ENCODE results near the gene PSMA7. TPM values are rescaled to one million over a fixed set of nuclear protein-coding genes. Genes with fewer than 3 reads are reported as not detected.

PSMA7 gene
- total RNA-seq, 4 donors from 2014 or later: 261 to 349 (median 304) TPM

DNA sequence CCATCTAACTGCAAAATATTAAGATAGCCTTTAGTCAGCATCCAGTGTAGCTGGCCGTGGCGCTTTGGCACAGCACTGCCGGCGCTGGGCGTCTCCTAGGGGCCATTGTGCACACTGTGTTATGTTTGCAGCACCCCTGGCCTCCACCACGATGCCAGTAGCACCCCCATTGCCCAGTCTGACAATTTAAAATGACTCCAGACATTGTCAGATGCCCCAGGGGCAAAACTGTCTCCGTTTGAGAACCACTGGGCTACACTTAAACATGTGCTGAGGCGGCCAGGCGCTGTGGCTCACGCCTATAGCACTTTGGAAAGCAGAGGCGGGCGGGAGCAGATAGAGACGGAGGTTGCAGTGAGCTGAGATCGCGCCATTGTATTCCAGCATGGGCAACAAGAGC is 33.7 kb upstream of the PSMA7 start:
- no peaks in the 10 kb centered on the region for H3K27me3 ChIP-seq
- H3K27ac ChIP-seq (replicated peaks in 1 of 4): no peak overlapping the region
- DNase-seq (ENCODE audit: extremely low spot score): no peak
- peaks cover 1 to 3% (median 2%) of the 10 kb centered on the region in 4 donors for H3K4me1 ChIP-seq
- H3K9me3 ChIP-seq: no peaks in the 10 kb centered on the region
- intact Hi-C loops (cut with DNase I): no loop called here
- TF ChIP-seq POLR2A (IDR thresholded peaks at IDR 0.05; ENCODE audit: low read depth) (no peak), POLR2AphosphoS5 (IDR thresholded peaks at IDR 0.05) (no peak), EP300 (IDR thresholded peaks at IDR 0.05) (no peak)
- TF ChIP-seq, protein P1, sequence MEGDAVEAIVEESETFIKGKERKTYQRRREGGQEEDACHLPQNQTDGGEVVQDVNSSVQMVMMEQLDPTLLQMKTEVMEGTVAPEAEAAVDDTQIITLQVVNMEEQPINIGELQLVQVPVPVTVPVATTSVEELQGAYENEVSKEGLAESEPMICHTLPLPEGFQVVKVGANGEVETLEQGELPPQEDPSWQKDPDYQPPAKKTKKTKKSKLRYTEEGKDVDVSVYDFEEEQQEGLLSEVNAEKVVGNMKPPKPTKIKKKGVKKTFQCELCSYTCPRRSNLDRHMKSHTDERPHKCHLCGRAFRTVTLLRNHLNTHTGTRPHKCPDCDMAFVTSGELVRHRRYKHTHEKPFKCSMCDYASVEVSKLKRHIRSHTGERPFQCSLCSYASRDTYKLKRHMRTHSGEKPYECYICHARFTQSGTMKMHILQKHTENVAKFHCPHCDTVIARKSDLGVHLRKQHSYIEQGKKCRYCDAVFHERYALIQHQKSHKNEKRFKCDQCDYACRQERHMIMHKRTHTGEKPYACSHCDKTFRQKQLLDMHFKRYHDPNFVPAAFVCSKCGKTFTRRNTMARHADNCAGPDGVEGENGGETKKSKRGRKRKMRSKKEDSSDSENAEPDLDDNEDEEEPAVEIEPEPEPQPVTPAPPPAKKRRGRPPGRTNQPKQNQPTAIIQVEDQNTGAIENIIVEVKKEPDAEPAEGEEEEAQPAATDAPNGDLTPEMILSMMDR (IDR thresholded peaks at IDR 0.05): no peak
- 89% methylated on average over 15 of the region's 15 CpGs for WGBS
- no peak overlapping the region for H3K4me3 ChIP-seq
- peaks cover 3 to 72% (median 57%) of the 10 kb centered on the region in 4 donors for H3K36me3 ChIP-seq

DNA sequence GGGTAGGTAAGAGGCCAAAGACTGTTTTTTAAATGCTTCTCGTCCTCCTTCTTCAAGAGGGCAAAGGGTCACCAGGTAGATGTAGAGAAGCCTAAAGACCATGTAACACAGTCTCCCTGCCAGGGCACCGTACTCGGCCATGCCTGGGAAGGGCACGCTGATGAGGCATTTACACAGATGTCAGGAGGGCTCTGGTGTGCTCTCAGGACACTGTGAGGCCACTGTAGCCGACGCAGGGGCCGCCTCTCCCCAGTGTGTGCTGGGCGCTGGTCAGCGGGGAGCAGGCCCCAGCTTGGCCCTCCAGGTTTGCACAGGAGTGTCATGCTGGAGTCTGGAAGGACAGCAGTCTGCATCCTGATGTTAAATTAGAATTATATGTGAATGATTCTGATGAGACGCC is 32.5 kb upstream of the PSMA7 start:
- peaks cover 3 to 72% (median 57%) of the 10 kb centered on the region in 4 donors for H3K36me3 ChIP-seq
- peaks cover 0 to 2% (median 0%) of the 10 kb centered on the region in 4 donors for H3K4me1 ChIP-seq
- no peak for DNase-seq (ENCODE audit: extremely low spot score)
- no peaks in the 10 kb centered on the region for H3K27me3 ChIP-seq
- WGBS: 94% methylated on average over 10 of the region's 10 CpGs
- TF ChIP-seq POLR2AphosphoS5 (IDR thresholded peaks at IDR 0.05): no peak
- TF ChIP-seq, protein P1 (IDR thresholded peaks at IDR 0.05): no peak
- TF ChIP-seq EP300 (IDR thresholded peaks at IDR 0.05): no peak
- intact Hi-C loops (cut with DNase I): no loop called here
- H3K9me3 ChIP-seq: no peaks in the 10 kb centered on the region
- no peak overlapping the region for H3K27ac ChIP-seq (replicated peaks in 1 of 4)
- no peak overlapping the region for H3K4me3 ChIP-seq

DNA sequence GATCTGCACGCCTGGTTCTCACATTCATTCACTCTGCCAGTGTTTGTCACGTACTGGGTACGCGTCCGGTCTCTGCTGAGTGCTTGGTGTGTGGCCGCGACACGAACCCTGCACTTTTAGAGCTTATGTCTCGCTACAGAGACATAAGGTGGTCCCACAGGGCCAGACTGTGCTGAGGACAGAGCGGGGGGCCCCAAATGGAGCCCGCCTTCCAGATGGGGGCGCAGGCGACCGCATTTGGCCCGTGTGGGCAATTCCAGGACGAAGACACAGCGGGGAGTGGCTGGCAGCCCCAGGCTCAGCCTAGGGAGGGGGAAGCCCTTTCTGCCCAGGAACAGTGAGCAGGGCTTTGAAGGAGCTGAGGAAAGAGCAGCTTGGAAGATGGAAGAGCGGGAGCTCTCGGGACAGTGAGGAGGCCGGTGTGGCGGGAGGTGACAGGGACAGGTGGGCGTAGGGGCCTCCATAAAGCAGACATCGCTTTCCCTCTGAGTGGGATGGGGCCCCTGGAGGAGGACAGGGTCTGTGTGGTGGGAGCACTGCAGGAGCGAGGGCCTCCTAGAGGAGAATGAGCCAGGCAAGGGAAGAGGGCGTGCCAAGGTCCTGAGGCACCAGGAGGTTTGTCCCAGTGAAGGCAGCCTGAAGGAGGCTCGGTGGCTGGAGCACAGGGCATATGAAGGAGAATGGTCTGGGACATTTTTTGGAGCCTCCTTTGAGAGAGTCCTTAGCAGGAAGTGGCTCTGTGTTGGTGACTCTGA is 31.9 kb upstream of the PSMA7 start:
- Histone ChIP-seq H3K27ac (replicated peaks in 1 of 4) (no peak overlapping the region), H3K9me3 (no peaks in the 10 kb centered on the region), H3K36me3 (peaks cover 3 to 78% (median 59%) of the 10 kb centered on the region in 4 donors), H3K27me3 (no peaks in the 10 kb centered on the region), H3K4me3 (no peak overlapping the region), H3K4me1 (peaks cover 0 to 2% (median 0%) of the 10 kb centered on the region in 4 donors)
- intact Hi-C loops (cut with DNase I): no loop called here
- 94% methylated on average over 26 of the region's 26 CpGs for WGBS
- TF ChIP-seq, protein P1 (IDR thresholded peaks at IDR 0.05): no peak
- TF ChIP-seq EP300 (IDR thresholded peaks at IDR 0.05) (no peak), POLR2AphosphoS5 (IDR thresholded peaks at IDR 0.05) (no peak), POLR2A (IDR thresholded peaks at IDR 0.05; ENCODE audit: low read depth) (no peak)
- no peak for DNase-seq (ENCODE audit: extremely low spot score)

DNA sequence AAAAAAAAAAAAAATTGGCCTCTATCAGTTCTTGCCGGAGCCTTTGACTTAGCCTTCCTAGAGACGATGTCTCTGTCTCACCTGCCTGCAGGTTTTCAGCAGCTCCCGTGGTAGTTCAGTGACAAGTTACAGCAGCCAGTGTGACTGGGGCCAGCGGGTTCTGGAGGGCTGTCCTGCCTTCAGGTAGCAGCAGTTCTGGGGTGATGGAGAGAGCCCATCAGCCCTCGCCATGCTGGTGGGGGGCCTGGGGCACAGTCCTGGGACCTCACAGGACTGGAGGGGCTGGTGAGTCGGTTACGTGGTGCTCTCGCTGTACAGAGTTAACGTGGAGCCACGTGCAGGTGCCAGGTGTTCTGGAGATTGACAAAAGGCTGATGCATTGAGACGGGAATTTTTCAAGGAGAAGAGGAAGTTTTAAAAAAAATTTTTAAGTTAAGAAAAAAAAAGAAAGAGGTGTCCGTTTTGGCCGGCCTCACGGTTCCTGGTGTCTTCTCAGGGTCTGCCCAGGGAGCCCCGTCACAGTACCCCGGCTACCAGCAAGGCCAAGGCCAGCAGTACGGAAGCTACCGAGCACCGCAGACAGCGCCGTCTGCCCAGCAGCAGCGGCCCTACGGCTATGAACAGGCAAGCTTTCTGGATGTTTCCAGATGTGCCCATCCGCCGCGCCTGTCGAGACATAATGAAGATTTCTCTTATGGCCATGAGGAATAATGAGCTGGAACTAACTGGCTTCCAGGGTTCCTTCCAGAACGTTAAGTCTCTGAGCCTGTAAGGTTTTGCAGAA is 31.0 kb upstream of the PSMA7 start:
- WGBS: 92% methylated on average over 16 of the region's 28 CpGs

More for the DNA sequence above, 31.0 kb upstream of the PSMA7 start:
- DNase-seq (ENCODE audit: extremely low spot score): no peak
- TF ChIP-seq EP300 (IDR thresholded peaks at IDR 0.05) (no peak), POLR2A (IDR thresholded peaks at IDR 0.05; ENCODE audit: low read depth) (no peak), POLR2AphosphoS5 (IDR thresholded peaks at IDR 0.05) (no peak)
- TF ChIP-seq, protein P1 (IDR thresholded peaks at IDR 0.05): no peak
- H3K4me3 ChIP-seq: no peak overlapping the region
- no peaks in the 10 kb centered on the region for H3K27me3 ChIP-seq
- peaks cover 3 to 79% (median 58%) of the 10 kb centered on the region in 4 donors for H3K36me3 ChIP-seq
- no peak overlapping the region for H3K27ac ChIP-seq (replicated peaks in 1 of 4)
- peaks cover 0 to 2% (median 0%) of the 10 kb centered on the region in 4 donors for H3K4me1 ChIP-seq
- H3K9me3 ChIP-seq: no peaks in the 10 kb centered on the region
- intact Hi-C loops (cut with DNase I): no loop called here
